Right lung (tissue), 5 donors: ENCODE measurements around the gene B4GALT6. TPM values are rescaled to one million over a fixed set of nuclear protein-coding genes. Genes with fewer than 3 reads are reported as not detected.

Experiments
- DNase-seq, 2 donors: peaks; one replicate each; pipeline ENCODE4 v3.0.0-alpha.2; 2013
- polyA plus RNA-seq, 5 donors: library from polyadenylated mRNA; unstranded; fragments of 120-200 nt; gene quantifications; one replicate each; pipeline versions ENCODE4 v1.2.1 to v1.2.3, GENCODE V29; 2013; ENCODE audit warnings: inconsistent platforms in 1 of 5, low replicate concordance in 1 of 5; ENCODE audit not compliant: insufficient read length in 5 of 5, insufficient read depth in 1 of 5

Gene B4GALT6
- polyA plus RNA-seq, 5 donors = 14.7 to 21.3 (median 15.7) TPM

DNA sequence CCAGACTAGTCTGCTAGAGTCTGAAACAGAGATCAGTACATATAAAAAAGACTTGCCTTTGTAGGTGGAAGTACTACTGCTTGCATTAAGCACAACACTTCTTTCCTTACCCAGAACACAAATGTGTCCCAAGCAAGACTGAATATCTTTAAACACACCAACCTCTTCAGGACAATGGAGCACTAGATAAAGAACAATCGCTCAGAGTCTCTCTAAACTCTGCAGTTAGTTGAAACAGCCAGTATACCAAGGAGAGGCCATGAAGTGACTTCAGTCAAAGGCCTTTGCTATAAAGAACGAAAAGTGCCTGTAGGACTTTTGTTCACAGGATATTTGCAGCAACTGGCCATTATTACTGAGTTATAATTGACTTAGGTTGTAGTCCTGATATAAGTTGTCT, 9.9 kb upstream of the B4GALT6 start:
- no peak for DNase-seq

DNA sequence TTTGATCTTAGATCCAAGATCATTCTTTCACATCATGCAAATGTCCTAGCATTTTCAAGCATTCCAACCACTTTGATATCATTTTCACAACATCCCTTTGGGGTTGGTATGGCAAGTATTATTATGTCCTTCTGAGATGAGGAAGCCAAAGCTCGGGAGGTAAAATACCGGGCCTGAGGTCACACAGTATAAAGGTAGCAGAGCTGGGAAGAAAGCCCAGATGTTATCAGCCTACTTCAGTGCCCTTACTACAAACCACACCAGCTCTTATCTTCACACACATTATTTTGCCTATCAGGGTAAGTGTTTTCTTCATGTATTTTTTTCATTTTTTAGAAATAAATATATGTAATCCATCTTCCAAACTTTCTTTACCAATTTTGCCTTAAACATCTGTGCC, 4.2 kb upstream of the B4GALT6 start:
- DNase-seq = no peak

DNA sequence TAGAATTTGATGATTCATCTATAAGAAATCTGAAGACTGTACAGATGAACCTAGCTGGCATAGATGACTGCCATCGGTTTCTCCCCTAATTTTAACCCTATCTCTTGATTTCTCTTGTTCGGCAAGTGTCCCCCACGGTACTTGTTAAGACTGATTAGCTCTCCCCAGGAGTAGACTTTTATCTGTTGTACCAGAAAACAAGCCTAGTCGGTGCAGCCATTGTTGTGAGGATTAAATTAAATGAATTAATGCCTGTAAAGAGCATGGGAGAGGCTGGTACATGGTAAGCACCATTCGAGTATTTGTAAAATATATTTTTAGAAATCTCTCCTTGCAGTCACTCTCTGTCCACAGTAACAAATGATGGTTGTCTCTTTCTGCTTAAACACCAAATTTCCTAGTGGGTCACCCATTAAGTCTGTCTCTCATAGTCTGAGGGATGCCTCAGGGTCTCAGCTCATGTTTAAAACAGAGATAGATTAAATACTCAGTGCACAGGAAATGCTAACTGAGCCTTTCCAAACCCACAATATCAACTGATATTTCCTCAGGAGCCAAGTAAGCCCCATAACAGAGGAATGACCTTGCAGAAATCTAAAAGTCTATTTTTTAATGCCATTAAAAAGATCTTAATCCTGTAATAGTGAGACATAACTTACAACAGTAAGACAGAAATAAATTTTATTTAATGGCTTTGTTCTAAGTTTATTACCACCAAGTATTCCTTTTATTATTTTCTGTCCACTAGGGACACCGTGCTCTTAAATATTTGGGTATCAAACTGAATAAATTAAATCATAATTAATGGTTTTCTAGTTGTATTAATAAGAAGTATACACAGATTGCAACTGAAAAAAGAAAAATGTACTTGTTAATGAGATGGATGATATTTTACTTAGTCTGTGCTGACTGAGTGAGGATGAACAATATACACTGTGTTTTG, 2.9 kb upstream of the B4GALT6 start:
- no peak for DNase-seq

DNA sequence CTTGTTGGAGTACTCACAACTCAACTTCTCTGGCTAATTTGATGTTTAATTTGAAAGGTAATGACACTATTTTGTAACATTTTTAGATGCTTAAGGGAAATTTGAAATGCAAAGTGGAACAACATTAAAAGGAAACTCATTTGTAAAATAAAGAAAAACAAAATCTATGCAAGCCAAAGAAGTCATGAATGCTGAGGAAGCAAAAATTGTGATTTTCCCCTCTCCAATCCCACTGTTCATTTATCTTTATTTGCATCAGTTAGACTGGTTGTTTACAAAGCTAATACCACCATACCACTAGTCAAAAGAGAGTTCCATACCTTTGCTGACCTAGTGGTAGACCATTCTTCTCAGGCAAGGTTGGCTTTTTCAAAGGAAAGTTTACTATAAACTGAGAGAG, 2.2 kb upstream of the B4GALT6 start:
- DNase-seq = no peak

DNA sequence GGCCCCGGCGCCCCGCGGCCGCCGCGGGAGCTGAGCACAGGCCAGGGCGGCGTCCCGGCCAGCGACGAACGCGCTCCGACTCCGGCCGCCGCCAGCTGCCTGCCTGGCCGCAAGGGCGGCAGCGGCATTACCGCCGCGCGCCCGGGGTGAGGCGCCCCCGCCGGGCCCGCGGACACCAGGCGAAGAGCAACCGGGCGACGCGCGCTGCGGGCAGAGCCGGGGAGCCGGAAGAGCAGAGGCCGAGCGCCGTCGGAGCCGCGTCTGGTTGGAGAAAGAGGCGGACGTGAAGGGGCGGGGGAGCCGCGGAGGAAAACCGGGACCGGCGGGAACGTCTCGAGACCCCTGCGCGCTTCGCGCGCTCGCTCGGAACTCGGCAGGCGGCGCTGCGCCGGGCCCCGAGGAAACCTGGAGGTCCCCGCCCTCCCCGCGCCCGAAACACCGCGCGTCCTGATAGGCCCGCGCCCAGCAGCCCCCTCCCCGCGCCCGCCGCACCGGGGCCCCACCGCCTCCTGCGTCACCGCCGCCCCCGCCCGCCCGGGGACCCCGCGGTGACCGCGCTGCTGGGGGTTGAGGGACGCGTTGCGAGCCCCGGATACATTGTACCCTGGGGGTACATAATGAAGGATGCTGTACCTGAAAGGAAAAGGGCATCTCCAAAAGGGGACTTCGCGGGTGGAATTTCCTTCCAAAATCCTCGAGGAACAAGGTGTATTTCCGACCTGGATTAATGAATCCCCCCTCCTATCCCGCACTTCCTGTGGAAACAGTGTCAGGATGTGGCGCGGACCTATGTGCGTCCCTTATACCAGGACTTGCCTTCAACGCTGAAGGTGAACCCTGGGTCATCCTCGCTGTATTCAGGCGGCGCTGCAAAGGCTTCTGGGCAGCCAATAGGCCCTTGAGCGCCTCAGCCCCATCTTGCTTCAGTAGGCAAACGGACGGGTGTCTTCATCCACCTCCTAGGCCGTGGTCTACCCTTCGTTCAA, 1.0 kb upstream of the B4GALT6 start:
- peak; percentile 77 to 83 for DNase-seq

DNA sequence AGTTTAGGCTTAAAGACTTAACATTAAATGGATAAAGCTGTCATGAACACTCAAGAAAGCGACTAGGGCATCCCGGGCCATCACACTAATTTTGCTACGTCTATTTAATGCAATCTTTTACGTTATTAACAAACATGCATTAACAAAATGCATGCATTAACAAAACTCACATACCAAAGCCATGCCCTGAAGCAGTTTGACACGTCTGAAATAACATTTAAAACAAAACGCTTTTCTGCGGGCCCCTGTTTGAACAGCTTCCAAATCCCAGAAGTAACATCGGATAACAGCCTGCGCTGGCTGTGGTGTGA, 458 bp downstream of the B4GALT6 start:
- peak in 1 of 2 donors; percentile 27 for DNase-seq

DNA sequence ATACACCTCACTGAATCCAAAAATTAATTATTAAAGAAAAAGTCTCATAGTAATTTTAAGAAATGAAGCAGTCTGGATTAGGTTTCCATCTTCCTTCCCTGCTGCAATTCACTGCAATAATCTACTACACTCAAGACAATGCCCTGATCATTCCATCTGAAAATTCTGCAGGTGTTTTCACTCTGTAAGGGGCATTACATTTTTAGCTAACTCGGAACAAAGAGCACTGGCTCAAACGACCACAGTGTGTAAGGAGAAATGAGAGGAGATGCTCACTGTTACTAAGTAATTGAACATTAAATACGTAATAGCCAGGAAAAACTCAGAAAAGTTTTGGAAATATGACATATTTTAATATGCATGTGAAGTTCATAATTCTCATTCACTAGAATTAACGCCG, 1.3 kb downstream of the B4GALT6 start:
- no peak for DNase-seq

DNA sequence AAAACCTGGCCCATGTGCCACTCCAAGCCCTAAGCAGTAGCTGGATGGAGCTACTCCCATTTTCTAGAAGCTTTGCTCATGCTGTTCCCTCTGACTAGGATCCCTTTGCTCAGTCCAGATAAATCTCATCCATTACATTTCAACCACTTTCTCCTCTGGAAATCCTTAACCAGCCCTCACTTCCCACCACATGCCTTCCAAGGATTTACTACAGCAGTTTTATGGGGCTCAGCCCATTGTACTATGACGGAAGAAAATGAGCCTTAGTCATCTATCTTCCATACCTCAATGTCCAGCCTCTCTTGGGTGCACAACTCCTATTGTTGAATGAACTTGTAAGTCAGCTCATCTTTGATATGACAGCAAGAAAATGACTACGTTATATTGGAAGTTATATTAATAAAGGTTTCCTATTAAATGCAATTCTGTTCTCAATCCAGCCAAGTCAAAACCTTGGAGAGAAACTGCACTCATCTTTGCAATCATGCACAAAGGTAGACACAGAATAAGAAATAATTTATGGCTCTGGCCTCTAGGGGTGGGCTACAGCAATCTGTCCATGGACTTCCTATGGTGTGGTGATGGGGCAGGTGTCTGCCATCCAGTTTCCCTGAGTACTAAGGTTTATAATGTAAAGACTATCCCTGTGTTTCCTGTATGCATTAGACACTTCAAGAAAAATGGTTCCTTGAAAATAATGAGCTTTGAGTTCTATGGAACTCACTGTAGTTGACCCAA, 3.4 kb downstream of the B4GALT6 start:
- no peak for DNase-seq

DNA sequence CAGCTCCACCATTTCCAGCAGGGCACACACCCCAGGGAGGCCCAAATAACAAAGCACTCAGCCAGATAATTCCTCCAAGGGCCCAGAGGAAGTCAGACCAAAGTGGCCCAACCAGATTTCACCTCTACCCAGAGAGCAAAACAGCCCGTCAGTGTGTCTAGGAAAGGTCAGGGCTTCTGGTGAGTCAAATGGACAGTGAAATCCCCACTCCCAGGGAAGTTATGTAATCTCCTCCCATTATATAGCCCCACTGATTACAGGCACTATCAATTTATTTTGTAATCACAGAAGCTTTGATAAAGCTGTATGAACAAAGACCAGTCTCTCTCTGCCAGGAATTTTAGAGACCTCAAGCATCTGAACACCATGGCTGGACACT, 4.0 kb downstream of the B4GALT6 start:
- DNase-seq = no peak

DNA sequence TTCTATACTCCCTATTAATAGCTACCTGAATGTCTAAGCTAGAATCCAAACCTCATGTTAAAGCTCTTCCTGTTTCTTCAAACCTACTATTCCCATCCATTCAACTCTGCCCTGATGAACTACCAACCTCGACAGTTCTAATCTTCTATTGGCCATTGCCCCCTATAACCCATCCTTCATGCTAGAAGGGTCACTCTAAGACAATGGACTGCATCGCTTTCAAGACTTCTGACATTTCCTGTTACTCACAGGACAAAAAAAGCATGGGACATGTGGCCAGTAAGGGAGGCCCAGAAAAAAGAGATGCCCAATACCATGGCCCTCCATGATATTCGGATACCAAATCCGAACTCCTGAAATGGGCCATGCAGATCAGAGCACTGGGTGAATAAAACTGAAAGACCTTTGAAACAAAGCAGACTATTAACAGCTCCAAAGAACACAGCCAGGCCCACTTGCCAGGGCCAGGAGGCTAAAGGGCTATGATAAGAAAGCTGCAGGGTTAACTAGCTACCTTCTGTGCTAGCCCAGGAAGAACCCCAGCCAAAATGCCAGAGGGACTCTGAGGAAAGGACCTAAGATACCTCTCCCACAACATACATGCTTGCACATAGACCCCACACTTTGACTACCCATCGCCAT, 4.5 kb downstream of the B4GALT6 start:
- no peak for DNase-seq

DNA sequence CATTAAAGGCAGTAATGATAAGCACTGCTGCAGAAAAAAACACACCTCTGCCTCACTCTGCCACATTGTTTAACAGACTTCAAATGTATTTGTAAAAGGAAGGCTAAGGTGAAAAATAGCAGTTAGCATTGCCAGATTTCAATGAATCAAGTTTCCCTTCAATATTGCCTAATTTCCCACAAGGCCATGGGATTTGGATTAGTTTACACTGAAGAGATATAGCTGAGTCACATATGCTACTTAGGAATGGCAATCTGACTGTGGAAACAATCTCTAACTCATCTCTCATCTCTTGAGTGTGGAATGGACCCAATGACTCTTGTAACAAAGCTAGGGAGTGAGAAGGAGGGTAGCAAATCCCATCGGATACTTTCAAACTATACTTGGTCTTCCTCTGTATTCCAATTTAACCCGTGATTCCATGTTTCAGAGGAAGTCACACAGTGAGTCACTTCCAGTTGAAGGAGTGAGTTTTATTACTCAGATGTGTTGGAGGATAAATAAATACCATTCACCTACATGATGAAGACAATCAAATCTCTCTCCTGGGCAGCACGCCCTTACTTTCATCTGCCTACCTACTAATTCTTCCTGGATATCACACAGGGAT, 5.1 kb downstream of the B4GALT6 start:
- DNase-seq = no peak

DNA sequence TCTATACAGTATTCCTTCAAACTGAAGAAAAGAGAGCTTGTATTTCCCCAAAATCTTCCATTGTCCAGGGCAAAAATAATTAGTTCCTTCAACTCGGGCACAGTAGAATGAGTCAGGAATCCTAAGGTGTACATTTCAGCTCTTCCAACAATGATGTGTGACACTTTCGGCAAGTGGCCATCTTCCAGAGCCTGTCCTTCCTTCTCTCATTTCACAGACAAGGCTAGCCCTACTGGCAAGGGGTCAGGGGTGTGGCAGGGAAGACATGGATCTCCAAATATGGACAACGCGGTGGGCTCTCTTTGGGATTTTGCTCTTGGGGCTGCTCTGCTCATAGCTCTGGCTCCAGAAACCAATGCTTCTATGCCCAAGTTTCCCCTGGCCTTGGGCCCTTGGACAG, 6.0 kb downstream of the B4GALT6 start:
- DNase-seq = no peak

DNA sequence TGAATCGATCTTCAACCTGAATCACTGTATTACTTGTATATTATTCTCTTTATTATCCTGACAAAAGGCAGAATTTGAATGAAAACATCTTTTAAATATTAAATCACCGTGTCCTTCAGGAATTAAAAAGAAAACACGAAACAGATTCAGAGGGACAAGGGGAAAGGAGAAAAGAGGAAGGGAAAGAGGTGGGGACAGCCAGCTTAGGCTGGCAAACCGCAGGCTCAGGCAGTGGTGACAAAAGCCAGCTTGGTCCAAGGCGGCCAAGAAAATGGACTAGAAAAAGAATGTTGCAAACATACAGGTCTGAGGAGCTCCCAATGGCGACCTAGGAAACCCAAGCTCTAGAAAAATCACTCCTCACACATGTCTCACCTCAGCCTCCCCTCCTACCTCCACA, 6.8 kb downstream of the B4GALT6 start:
- no peak for DNase-seq

DNA sequence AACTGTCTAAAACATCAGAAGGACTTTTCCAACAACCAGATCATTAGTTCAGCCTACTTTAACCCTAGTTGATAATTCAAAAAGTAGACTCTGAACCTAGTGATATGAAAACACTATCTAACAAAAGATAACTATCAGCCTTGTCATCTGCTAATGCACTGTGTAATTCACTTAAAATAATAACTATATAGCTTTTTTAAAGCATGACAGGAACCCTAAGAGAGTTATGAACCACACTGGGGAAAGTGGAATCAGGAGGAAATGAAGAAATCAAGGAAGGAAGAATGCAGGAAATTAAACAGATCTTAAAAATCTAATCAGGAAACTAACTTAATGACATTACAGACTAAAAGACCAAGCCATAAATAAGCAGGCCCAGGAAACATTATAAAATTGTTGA, 9.0 kb downstream of the B4GALT6 start:
- DNase-seq = no peak

DNA sequence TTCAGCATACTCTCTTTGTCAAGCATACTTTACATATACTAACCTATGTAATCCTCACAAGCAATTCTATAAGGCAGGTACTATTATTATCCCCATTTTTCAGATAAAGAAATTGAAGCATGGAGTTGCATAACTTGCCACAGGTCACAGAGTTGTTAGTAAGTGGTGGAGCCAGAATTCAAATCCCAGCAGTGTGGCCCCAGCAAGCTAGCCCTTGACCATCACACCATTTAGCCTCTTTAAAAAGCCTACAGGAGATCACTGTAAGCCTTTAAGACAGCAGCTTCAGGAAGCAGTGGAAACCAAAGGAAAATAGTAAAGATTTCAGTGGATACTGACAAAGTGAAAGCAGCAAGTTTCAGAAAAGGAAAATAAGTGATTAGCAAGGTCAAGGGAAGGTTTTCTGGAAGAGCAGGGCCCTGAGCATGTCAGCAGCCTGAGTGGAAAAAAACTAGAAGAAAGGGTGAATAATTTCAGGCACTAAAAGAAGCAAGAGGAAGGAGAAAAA, 11.7 kb downstream of the B4GALT6 start:
- no peak for DNase-seq

DNA sequence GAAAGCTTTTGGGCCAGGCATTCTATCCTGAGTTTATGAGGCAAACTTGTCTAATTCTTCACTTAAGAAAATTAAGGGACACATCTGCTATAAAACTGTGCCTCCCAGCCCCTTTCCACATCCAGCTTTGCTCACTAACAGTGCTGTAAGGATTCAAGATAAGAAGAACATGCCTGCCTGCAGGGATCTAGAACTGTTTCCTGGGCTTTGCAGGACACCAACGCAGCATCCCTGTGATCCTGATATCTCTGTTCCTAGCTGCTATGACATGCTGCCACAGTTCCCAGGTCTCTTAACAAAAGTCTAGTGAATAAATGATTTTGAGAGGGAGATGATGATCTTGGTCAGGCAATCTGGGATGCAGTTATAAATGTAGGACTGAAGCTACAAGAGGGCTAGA, 12.4 kb downstream of the B4GALT6 start:
- no peak for DNase-seq

DNA sequence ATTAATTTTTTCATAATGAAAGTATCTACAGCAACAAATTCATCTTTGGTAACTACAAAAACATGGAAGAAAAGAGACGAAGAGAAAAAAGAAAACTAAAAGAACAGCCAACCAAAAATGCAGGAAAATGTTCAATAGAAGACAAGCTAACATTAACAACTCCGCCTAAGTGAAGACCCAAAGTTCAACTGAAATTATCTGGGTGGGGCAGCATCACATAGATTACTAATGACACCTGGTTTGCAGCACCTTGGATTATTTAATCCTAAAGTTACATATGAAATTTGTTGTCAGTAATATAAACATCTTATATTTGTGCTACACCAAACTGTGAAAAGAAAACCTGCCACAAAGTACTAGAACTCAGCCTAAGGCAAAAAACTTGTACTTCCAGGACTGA, 14.8 kb downstream of the B4GALT6 start:
- DNase-seq = no peak

DNA sequence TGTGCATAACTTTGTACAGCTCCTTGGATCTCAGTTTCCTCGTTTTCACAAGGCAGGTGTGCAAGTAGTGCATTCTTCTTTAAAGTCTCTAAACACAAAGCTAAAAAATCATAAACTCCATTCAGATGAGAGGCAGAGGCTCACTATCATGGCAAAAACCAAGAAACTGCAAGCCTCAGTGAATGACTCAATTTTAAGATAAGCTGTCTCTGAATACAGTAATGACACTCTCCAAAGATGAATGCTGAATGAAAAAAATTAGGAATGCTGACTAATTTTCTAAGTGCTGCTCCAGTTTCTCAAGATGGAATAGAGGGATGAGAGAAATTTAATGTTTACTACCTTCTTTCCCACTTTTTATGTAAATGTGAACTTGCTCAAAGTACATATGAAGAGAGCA, 17.2 kb downstream of the B4GALT6 start:
- no peak for DNase-seq

DNA sequence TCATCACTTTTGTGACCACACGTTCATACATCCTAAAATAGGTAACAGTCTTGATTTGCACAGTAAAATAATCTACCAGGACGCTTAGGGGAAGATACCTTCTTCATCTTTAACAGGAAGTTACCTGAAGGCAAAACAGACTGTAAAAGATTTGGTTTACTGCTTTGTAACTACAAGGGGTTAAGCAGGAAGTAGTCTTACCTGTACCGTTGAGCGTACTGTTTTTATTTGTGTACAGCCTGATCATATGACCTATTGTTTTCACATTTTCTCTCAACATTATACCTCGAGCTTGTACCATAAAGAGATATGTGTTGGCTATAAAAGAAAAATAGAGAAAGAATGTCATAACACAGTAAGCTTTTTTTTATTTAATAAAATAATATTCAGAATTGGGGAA, 18.3 kb downstream of the B4GALT6 start:
- no peak for DNase-seq

DNA sequence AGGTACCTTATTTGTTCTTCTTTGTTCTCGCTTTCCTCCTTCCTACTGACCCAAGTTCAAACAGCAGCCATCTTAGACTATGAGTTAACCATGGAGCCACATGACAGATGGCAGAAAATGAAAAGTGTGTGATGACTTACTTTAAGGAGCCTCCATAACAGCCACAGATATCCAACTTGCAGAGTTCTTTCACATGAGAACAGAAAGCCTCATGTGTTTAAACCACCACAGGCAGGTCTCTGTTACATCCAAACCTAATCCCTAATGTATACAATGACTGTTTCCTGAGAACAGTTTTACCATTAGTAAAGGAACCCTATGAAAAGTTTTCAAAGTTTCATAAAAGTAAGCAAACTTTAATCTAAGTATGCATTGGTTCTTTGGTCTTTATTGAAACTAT, 20.3 kb downstream of the B4GALT6 start:
- DNase-seq = no peak

DNA sequence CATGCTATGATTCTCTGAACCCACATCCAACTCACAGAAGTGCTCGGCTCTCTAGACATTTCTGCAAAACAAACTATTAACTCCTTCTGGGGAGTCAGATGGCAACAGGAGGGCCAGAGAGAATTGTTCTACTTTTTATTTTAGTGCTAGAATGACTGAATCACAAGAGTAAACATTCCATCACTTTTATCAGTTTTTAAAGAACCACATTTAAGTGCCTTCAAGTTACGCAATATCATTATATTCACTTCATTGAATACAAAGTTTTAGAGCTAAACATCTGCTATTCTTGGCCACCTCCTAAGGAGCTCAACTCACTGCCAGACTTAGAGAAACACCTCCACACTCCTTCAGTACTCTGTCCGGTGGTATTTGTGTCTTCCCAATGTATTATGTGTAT, 22.4 kb downstream of the B4GALT6 start:
- peak; percentile 48 to 49 for DNase-seq
